ENCODE data around the gene RAB29.
A peak's percentile ranks its signal among the peaks of the same experiment; 100 is the strongest.

Gene RAB29

DNA sequence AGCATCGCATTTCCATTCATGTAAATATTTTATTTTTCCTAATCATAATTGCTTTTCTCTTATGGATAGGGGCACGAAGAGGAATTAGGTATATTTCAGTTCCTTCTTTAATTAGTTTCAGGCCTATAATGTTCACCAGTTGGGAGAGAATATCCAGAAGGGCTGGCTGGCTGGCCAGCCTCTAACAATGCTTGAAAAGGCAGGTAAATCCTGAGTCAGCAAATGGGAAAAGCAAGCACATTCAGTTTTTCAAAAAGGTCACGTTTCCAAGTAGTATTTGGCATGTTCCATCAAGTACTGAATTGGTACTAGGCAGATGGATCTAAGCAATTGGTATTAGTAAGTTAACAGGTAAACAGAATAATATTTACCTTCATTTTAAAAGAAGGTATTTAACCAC lies 8.0 kb downstream of the RAB29 start:
- DNase-seq (ENCODE audit: low spot score) (no peak), ATAC-seq (ENCODE audit: low read depth) (no peak)
- H3K9me3 ChIP-seq (ENCODE audit: severe bottlenecking), result no peaks in the 10 kb centered on the region
- peaks cover 3% of the 10 kb centered on the region; the same call in 1 of the 2 replicates for H3K36me3 ChIP-seq (ENCODE audit: low read depth)
- TF ChIP-seq, protein P1, sequence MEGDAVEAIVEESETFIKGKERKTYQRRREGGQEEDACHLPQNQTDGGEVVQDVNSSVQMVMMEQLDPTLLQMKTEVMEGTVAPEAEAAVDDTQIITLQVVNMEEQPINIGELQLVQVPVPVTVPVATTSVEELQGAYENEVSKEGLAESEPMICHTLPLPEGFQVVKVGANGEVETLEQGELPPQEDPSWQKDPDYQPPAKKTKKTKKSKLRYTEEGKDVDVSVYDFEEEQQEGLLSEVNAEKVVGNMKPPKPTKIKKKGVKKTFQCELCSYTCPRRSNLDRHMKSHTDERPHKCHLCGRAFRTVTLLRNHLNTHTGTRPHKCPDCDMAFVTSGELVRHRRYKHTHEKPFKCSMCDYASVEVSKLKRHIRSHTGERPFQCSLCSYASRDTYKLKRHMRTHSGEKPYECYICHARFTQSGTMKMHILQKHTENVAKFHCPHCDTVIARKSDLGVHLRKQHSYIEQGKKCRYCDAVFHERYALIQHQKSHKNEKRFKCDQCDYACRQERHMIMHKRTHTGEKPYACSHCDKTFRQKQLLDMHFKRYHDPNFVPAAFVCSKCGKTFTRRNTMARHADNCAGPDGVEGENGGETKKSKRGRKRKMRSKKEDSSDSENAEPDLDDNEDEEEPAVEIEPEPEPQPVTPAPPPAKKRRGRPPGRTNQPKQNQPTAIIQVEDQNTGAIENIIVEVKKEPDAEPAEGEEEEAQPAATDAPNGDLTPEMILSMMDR (IDR thresholded peaks at IDR 0.05; ENCODE audit: poor library complexity, severe bottlenecking), result no peak
- H3K4me3 ChIP-seq (ENCODE audit: severe bottlenecking), result no peak overlapping the region
- no peak overlapping the region for H3K27ac ChIP-seq (ENCODE audit: poor library complexity, severe bottlenecking)
- no peaks in the 10 kb centered on the region for H3K27me3 ChIP-seq (ENCODE audit: insufficient read depth, poor library complexity, severe bottlenecking)
- H3K4me1 ChIP-seq (ENCODE audit: insufficient read depth, poor library complexity, severe bottlenecking), result peaks cover 8% of the 10 kb centered on the region

DNA sequence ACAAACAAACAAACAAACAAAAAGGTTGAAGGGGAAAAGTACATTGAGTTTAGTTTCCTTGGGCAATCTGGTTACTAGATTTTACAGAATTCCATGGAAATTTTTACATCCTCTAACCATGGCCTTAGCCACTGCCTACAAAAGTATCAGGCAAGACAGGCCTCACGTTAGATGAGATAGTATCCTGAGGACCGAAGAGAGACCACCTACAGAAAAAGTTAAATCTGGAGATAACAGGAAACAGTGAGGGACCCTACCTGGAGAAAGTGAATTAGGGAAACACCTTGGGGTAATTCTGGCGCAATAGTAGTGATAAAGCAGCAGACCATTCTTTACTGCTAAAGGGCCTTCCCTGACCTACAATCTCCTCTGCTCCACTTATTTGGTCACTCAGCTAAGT lies 8.7 kb downstream of the RAB29 start:
- Histone ChIP-seq H3K27ac (ENCODE audit: poor library complexity, severe bottlenecking) (no peak overlapping the region), H3K4me1 (ENCODE audit: insufficient read depth, poor library complexity, severe bottlenecking) (peaks cover 8% of the 10 kb centered on the region), H3K9me3 (ENCODE audit: severe bottlenecking) (no peaks in the 10 kb centered on the region), H3K27me3 (ENCODE audit: insufficient read depth, poor library complexity, severe bottlenecking) (no peaks in the 10 kb centered on the region), H3K4me3 (ENCODE audit: severe bottlenecking) (no peak overlapping the region), H3K36me3 (ENCODE audit: low read depth) (peaks cover 3% of the 10 kb centered on the region; the same call in 1 of the 2 replicates)
- TF ChIP-seq, protein P1 (IDR thresholded peaks at IDR 0.05; ENCODE audit: poor library complexity, severe bottlenecking), result no peak
- ATAC-seq (ENCODE audit: low read depth), result no peak
- DNase-seq (ENCODE audit: low spot score), result no peak

DNA sequence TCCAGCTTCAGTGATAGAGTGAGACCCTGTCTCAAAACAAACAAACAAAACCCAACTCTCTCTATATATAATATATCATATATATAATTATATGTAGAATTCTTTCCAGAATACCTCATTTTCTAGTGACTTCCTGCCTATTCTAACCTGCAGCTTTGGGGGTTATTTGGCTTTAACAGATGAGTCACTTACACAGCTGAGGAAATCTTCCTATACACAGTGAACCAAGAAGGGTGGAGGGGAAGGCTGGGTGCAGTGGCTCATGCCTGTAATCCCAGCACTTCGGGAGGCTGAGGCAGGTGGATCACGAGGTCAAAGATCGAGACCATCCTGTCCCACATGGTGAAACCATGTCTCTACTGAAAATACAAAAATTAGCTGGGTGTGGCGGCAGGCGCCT lies 9.2 kb downstream of the RAB29 start:
- Histone ChIP-seq H3K27ac (ENCODE audit: poor library complexity, severe bottlenecking) (no peak overlapping the region), H3K4me1 (ENCODE audit: insufficient read depth, poor library complexity, severe bottlenecking) (peaks cover 8% of the 10 kb centered on the region), H3K27me3 (ENCODE audit: insufficient read depth, poor library complexity, severe bottlenecking) (no peaks in the 10 kb centered on the region), H3K36me3 (ENCODE audit: low read depth) (peaks cover 3% of the 10 kb centered on the region; the same call in 1 of the 2 replicates), H3K4me3 (ENCODE audit: severe bottlenecking) (no peak overlapping the region), H3K9me3 (ENCODE audit: severe bottlenecking) (no peaks in the 10 kb centered on the region)
- TF ChIP-seq, protein P1 (IDR thresholded peaks at IDR 0.05; ENCODE audit: poor library complexity, severe bottlenecking), result no peak
- DNase-seq (ENCODE audit: low spot score) (no peak), ATAC-seq (ENCODE audit: low read depth) (peak; percentile 93)

DNA sequence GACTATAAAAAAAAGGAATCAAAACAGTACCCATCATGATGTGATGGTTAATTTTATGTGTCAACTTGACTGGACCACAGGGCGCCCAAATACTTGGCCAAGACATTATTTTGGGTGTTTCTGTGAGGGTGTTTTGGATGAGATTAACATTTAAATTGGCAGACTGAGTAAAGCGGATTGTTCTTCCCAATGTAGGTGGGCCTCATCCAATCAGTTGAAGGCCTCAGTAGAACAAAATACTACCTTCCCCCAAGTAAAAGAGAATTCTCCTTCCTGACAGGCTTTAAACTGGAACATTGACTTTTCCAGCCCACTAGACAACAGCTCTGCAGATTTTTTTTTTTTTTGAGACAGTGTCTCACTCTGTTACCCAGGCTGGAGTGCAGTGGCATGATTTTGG lies 10.7 kb downstream of the RAB29 start:
- H3K4me3 ChIP-seq (ENCODE audit: severe bottlenecking), result no peak overlapping the region
- DNase-seq (ENCODE audit: low spot score) (no peak), ATAC-seq (ENCODE audit: low read depth) (no peak)
- TF ChIP-seq, protein P1 (IDR thresholded peaks at IDR 0.05; ENCODE audit: poor library complexity, severe bottlenecking), result no peak
- H3K36me3 ChIP-seq (ENCODE audit: low read depth), result no peaks in the 10 kb centered on the region
- no peaks in the 10 kb centered on the region for H3K27me3 ChIP-seq (ENCODE audit: insufficient read depth, poor library complexity, severe bottlenecking)
- no peak overlapping the region for H3K27ac ChIP-seq (ENCODE audit: poor library complexity, severe bottlenecking)
- H3K9me3 ChIP-seq (ENCODE audit: severe bottlenecking), result no peaks in the 10 kb centered on the region
- peaks cover 8% of the 10 kb centered on the region for H3K4me1 ChIP-seq (ENCODE audit: insufficient read depth, poor library complexity, severe bottlenecking)

DNA sequence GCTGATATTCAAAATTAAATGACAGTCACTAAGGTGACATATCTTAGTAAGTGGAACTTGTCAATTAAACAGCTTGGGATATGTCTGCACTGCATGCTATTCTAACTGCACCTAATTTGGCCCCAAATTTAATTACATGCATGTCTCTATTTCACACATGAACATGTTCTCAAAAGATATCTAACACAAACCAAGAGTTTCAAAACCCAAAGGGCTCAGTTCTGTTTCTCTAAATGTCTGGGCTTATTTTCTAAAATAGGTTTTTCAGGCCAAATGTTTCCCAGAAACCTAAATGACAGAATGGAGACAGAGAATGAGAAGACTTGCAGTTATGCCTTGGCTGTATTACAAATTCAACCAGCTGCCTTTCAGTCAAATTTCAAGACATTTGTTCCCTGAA lies 11.3 kb downstream of the RAB29 start:
- Histone ChIP-seq H3K4me1 (ENCODE audit: insufficient read depth, poor library complexity, severe bottlenecking) (peaks cover 8% of the 10 kb centered on the region), H3K4me3 (ENCODE audit: severe bottlenecking) (no peak overlapping the region), H3K36me3 (ENCODE audit: low read depth) (no peaks in the 10 kb centered on the region), H3K9me3 (ENCODE audit: severe bottlenecking) (no peaks in the 10 kb centered on the region), H3K27me3 (ENCODE audit: insufficient read depth, poor library complexity, severe bottlenecking) (no peaks in the 10 kb centered on the region), H3K27ac (ENCODE audit: poor library complexity, severe bottlenecking) (no peak overlapping the region)
- ATAC-seq (ENCODE audit: low read depth) (no peak), DNase-seq (ENCODE audit: low spot score) (no peak)
- TF ChIP-seq, protein P1 (IDR thresholded peaks at IDR 0.05; ENCODE audit: poor library complexity, severe bottlenecking), result no peak

All from RWPE2 (cell line).